Amniotic epithelial cell (primary cell): ENCODE measurements around the gene HEMK1.

Experiments used
- DNase-seq: peaks from one replicate; pipeline ENCODE4 v3.0.0-alpha.2; 2010; ENCODE audit warnings: low read depth

HEMK1 gene

GRCh38 chr3:50645378-50645777 is 76.1 kb downstream of the HEMK1 start:
- DNase-seq = no peak
